Measurements from ENCODE around the gene HAUS7.

DNA sequence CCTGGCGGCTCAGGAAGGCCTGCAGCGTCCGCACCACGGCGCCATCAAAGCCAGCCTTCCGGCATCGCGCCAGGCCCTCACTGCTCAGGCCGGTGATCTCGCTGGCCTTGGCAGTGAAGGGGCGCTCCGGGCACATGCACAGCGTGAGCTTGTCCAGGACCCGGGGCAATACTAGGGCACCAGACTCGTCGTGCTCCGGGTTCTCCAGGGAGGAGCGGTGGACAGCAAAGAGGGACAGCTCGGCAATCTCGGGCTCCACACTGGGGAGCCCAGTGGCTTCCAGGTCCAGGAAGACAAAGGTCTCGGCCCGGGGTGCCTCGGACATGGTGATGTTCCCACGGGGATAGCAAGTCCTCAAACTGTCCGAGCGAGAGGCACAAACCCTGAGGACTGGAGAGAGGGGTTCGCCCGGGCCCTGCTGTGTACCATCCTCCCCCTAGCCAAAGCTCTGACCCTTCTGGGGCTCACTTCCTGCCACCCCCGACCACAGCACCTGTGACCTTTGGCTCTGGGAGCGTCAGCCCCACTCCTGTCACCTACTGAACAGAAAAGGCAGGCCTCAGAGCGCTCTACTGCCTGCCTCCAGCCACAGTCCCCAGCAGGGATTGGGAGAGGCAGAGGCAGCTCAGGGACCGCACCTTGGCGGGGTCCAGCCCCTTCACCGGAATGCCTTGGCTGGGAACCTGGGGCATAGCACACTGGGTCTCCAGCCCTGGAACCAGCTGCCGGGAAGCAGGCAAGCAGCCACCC, 25.1 kb downstream of the HAUS7 start:
- TF ChIP-seq ZFP3 (CRISPR knock-in tag; IDR thresholded peaks at IDR 0.05) (no peak), ARNTL (CRISPR knock-in tag; IDR thresholded peaks at IDR 0.05; ENCODE audit: borderline replicate concordance, low read depth) (no peak), OSR1 (CRISPR knock-in tag; IDR thresholded peaks at IDR 0.05) (no peak), BACH2 (CRISPR knock-in tag; IDR thresholded peaks at IDR 0.05; ENCODE audit: borderline replicate concordance) (no peak)
- TF ChIP-seq, protein P1, sequence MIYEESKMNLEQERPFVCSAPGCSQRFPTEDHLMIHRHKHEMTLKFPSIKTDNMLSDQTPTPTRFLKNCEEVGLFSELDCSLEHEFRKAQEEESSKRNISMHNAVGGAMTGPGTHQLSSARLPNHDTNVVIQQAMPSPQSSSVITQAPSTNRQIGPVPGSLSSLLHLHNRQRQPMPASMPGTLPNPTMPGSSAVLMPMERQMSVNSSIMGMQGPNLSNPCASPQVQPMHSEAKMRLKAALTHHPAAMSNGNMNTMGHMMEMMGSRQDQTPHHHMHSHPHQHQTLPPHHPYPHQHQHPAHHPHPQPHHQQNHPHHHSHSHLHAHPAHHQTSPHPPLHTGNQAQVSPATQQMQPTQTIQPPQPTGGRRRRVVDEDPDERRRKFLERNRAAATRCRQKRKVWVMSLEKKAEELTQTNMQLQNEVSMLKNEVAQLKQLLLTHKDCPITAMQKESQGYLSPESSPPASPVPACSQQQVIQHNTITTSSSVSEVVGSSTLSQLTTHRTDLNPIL (CRISPR knock-in tag; IDR thresholded peaks at IDR 0.05; ENCODE audit: low read depth): no peak
- TF ChIP-seq, protein P2, sequence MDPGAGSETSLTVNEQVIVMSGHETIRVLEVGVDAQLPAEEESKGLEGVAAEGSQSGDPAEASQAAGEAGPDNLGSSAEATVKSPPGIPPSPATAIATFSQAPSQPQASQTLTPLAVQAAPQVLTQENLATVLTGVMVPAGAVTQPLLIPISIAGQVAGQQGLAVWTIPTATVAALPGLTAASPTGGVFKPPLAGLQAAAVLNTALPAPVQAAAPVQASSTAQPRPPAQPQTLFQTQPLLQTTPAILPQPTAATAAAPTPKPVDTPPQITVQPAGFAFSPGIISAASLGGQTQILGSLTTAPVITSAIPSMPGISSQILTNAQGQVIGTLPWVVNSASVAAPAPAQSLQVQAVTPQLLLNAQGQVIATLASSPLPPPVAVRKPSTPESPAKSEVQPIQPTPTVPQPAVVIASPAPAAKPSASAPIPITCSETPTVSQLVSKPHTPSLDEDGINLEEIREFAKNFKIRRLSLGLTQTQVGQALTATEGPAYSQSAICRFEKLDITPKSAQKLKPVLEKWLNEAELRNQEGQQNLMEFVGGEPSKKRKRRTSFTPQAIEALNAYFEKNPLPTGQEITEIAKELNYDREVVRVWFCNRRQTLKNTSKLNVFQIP (CRISPR knock-in tag; IDR thresholded peaks at IDR 0.05; ENCODE audit: borderline replicate concordance, low read depth): no peak
